CD4-positive, alpha-beta memory T cell (primary cell): ENCODE data around the gene CDH9. TPM values are rescaled to one million over a fixed set of nuclear protein-coding genes. Genes with fewer than 3 reads are reported as not detected.

Source experiments
- CTCF ChIA-PET: fragments of 350-600 bp; sonication (Branson Sonifier 250); formaldehyde crosslinking; loops from one replicate; lab custom pipeline; 2021; ENCODE audit warnings: inconsistent platforms; ENCODE audit not compliant: partially characterized antibody; lab: Charles Lee
- POLR2A ChIA-PET: fragments of 350-600 bp; sonication (Branson Sonifier 250); formaldehyde crosslinking; loops from one replicate; lab custom pipeline; 2021; ENCODE audit not compliant: partially characterized antibody; lab: Charles Lee
- DNase-seq, 5 donors: peaks; one replicate each; pipeline versions ENCODE4 v3.0.0 to v3.0.0-alpha.2; 2020 to 2022; ENCODE audit warnings: mixed read lengths in 1 of 5
- H3K27ac ChIP-seq: one replicate; pipeline ENCODE4 v1.7.0; 2013; ENCODE audit warnings: low read depth, low read length
- H3K27me3 ChIP-seq: 2 replicates; pipeline ENCODE4 v1.7.0; 2013; ENCODE audit warnings: mild to moderate bottlenecking, low read length, moderate library complexity; ENCODE audit not compliant: insufficient read depth
- H3K36me3 ChIP-seq: 2 replicates; pipeline ENCODE4 v1.7.0; 2013; ENCODE audit warnings: mild to moderate bottlenecking, low read length, moderate library complexity; ENCODE audit not compliant: insufficient read depth
- H3K4me1 ChIP-seq: 2 replicates; pipeline ENCODE4 v1.7.0; 2013; ENCODE audit warnings: mild to moderate bottlenecking, low read length, moderate library complexity; ENCODE audit not compliant: insufficient read depth
- H3K4me3 ChIP-seq, 2 donors: one replicate each; pipeline ENCODE4 v1.7.0; 2013; ENCODE audit warnings: low read length in 2 of 2, mild to moderate bottlenecking in 1 of 2
- H3K9me3 ChIP-seq, 2 donors: one replicate each; pipeline ENCODE4 v1.7.0; 2013; ENCODE audit warnings: low read length in 2 of 2, control low read depth in 1 of 2; ENCODE audit not compliant: control insufficient read depth in 1 of 2
- H3K27ac Mint-ChIP-seq, 7 donors: one replicate each; pipeline ENCODE4 v1.8.0; 2020 to 2021; ENCODE audit warnings: mixed read lengths in 7 of 7, mild to moderate bottlenecking in 6 of 7, inconsistent platforms in 3 of 7, moderate library complexity in 3 of 7
- H3K27me3 Mint-ChIP-seq, 2 donors: one replicate each; pipeline ENCODE4 v1.8.0; 2020 to 2021; ENCODE audit warnings: mixed read lengths in 2 of 2
- H3K36me3 Mint-ChIP-seq, 2 donors: one replicate each; pipeline ENCODE4 v1.8.0; 2020 to 2021; ENCODE audit warnings: mixed read lengths in 2 of 2, inconsistent platforms in 1 of 2, mild to moderate bottlenecking in 1 of 2
- H3K4me1 Mint-ChIP-seq, 4 donors: one replicate each; pipeline ENCODE4 v1.8.0; 2020 to 2021; ENCODE audit warnings: mixed read lengths in 4 of 4, mild to moderate bottlenecking in 1 of 4
- H3K4me3 Mint-ChIP-seq, 8 donors: one replicate each; pipeline ENCODE4 v1.8.0; 2020 to 2021; ENCODE audit warnings: mixed read lengths in 8 of 8, mild to moderate bottlenecking in 7 of 8, moderate library complexity in 6 of 8, inconsistent platforms in 3 of 8
- H3K9me3 Mint-ChIP-seq, 8 donors: one replicate each; pipeline ENCODE4 v1.8.0; 2020 to 2021; ENCODE audit warnings: mixed read lengths in 8 of 8, mild to moderate bottlenecking in 5 of 8, inconsistent platforms in 3 of 8, moderate library complexity in 1 of 8
- intact Hi-C: fragments of 100-400 bp; cut with micrococcal nuclease; formaldehyde crosslinking; loops from one replicate; pipeline ENCODE4 v1.15.1; 2023
- polyA plus RNA-seq, 2 donors: library from polyadenylated mRNA; unstranded; fragments of 300-500 nt; fragmentation: Illumina TruSeq; gene quantifications; one replicate each; pipeline ENCODE4 v1.2.3, GENCODE V29; 2021
- total RNA-seq, 2 experiments: library from RNA; stranded (reverse); gene quantifications; one replicate each; pipeline ENCODE4 v1.2.3, GENCODE V29; 2021

The CDH9 gene
- total and polyA plus RNA-seq, 4 experiments from 2014 or later, result not detected

DNA sequence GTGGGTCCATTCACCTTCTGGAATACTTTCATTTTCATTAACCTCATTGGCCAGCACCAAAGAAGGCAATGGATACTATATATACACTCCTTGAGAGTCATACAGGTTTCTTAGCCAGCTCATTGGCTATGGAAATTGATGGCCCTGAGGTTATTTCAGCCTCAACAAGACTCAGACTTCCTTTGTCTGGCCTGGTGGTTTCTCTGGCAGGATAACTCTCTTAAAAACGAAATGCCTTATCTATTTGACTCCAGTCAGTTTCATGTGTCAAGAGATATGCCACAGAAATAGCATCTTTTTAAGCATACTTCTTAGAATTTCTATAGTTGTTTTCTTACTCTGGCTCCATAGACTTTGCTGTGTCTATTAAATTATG is 28.9 kb downstream of the CDH9 start:
- Mint-ChIP-seq H3K36me3 (no peaks in the 10 kb centered on the region), H3K4me3 (no peak overlapping the region), H3K4me1 (no peaks in the 10 kb centered on the region), H3K27me3 (no peaks in the 10 kb centered on the region), H3K9me3 (peaks cover 3 to 37% (median 5%) of the 10 kb centered on the region in 8 donors), H3K27ac (no peak overlapping the region)
- H3K27ac ChIP-seq, result no peak overlapping the region
- no peaks in the 10 kb centered on the region for H3K4me1 ChIP-seq
- no peak for DNase-seq
- H3K27me3 ChIP-seq, result no peaks in the 10 kb centered on the region
- CTCF ChIA-PET, result no interaction called here
- POLR2A ChIA-PET, result no interaction called here
- H3K9me3 ChIP-seq, result no peaks in the 10 kb centered on the region
- H3K4me3 ChIP-seq, result no peak overlapping the region
- no peaks in the 10 kb centered on the region for H3K36me3 ChIP-seq
- intact Hi-C loops, result no loop called here

- Mint-ChIP-seq H3K36me3 (no peaks in the 10 kb centered on the region), H3K27me3 (no peaks in the 10 kb centered on the region), H3K4me3 (no peak overlapping the region), H3K9me3 (peaks cover 0 to 34% (median 9%) of the 10 kb centered on the region in 8 donors), H3K4me1 (no peaks in the 10 kb centered on the region), H3K27ac (no peak overlapping the region)
- ChIA-PET POLR2A (no interaction called here), CTCF (no interaction called here)
- Histone ChIP-seq H3K9me3 (no peaks in the 10 kb centered on the region), H3K27ac (no peak overlapping the region), H3K27me3 (no peaks in the 10 kb centered on the region), H3K4me3 (no peak overlapping the region), H3K4me1 (no peaks in the 10 kb centered on the region), H3K36me3 (no peaks in the 10 kb centered on the region)
- no peak for DNase-seq
- intact Hi-C loops, result no loop called here
Observed at GRCh38 chr5:27008604-27009539, 29.5 kb downstream of the CDH9 start.

DNA sequence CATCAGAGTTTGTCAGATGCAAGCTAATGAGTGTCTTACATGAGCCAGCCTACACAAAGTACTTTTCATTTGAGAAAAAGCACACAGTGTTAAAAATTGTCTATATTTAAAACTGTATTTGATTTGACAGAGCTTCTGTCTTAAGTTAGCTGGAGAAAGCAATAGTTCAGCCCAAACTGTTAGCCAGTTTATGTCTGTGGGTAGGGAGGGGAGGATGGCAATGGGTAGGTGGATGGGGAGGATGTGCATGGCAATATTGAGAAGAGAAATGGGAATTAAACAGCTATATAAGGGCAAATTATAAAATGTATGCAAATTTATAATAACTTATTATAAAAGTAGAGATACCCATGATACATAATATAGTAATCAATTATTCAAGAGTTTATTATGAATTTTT is 31.3 kb downstream of the CDH9 start:
- no peak for DNase-seq
- intact Hi-C loops, result no loop called here
- no peaks in the 10 kb centered on the region for H3K27me3 Mint-ChIP-seq
- Histone ChIP-seq H3K36me3 (no peaks in the 10 kb centered on the region), H3K4me3 (no peak overlapping the region), H3K4me1 (no peaks in the 10 kb centered on the region), H3K27me3 (no peaks in the 10 kb centered on the region), H3K9me3 (no peaks in the 10 kb centered on the region), H3K27ac (no peak overlapping the region)
- no peak overlapping the region for H3K4me3 Mint-ChIP-seq
- POLR2A ChIA-PET, result no interaction called here
- H3K36me3 Mint-ChIP-seq, result no peaks in the 10 kb centered on the region
- CTCF ChIA-PET, result no interaction called here
- H3K9me3 Mint-ChIP-seq, result peaks cover 0 to 29% (median 9%) of the 10 kb centered on the region in 8 donors
- no peaks in the 10 kb centered on the region for H3K4me1 Mint-ChIP-seq
- no peak overlapping the region for H3K27ac Mint-ChIP-seq

DNA sequence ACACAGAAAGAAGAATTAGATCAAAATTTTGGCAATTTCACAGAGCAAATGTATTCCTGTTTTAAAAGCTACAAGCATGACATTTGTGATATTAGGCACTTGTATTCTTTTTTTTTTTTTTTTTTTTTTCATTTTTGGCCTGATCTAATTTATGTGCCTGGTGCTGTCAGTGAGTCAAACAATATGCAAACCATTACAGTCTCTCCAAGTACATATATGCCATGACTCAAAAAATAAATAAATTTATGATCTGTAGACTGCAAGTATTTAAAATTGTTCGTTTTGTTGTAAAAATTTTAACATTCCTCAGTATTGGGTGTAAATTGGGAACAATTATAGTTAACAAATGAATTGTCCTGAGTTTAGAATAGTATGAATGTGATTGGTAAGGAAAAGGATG is 51.4 kb downstream of the CDH9 start:
- H3K27me3 ChIP-seq, result no peaks in the 10 kb centered on the region
- peaks cover 3 to 23% (median 9%) of the 10 kb centered on the region in 8 donors for H3K9me3 Mint-ChIP-seq
- no peaks in the 10 kb centered on the region for H3K36me3 Mint-ChIP-seq
- no peaks in the 10 kb centered on the region for H3K27me3 Mint-ChIP-seq
- no peak overlapping the region for H3K27ac ChIP-seq
- no peak for DNase-seq
- H3K9me3 ChIP-seq, result no peaks in the 10 kb centered on the region
- H3K4me3 Mint-ChIP-seq, result no peak overlapping the region
- no peak overlapping the region for H3K27ac Mint-ChIP-seq
- H3K4me3 ChIP-seq, result no peak overlapping the region
- intact Hi-C loops, result no loop called here
- POLR2A ChIA-PET, result no interaction called here
- CTCF ChIA-PET, result no interaction called here
- no peaks in the 10 kb centered on the region for H3K4me1 ChIP-seq
- H3K4me1 Mint-ChIP-seq, result no peaks in the 10 kb centered on the region
- no peaks in the 10 kb centered on the region for H3K36me3 ChIP-seq

DNA sequence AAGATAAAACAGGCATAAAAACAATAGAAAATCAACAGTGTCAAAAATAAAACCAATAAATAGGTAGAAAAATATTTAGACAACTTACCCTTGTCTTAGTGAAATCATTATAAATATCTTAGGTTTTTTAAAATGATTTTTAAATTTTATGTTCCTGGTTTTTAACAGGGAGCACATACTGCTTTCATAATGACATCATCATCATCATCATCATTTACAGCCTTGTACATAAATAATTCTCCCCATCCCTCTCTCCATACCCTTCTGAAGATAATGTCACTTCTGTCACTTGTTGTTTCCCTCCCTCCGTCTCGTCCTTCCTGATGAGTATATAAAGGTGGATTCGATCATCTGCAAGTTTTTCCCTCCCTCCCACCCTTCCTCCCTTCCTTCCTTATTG is 56.6 kb downstream of the CDH9 start:
- intact Hi-C loops, result no loop called here
- no peak overlapping the region for H3K27ac Mint-ChIP-seq
- ChIA-PET CTCF (no interaction called here), POLR2A (no interaction called here)
- no peak for DNase-seq
- Histone ChIP-seq H3K27me3 (no peaks in the 10 kb centered on the region), H3K9me3 (no peaks in the 10 kb centered on the region), H3K4me3 (no peak overlapping the region), H3K36me3 (no peaks in the 10 kb centered on the region), H3K4me1 (no peaks in the 10 kb centered on the region), H3K27ac (no peak overlapping the region)
- no peaks in the 10 kb centered on the region for H3K4me1 Mint-ChIP-seq
- H3K36me3 Mint-ChIP-seq, result no peaks in the 10 kb centered on the region
- no peak overlapping the region for H3K4me3 Mint-ChIP-seq
- peaks cover 0 to 13% (median 6%) of the 10 kb centered on the region in 8 donors for H3K9me3 Mint-ChIP-seq
- no peaks in the 10 kb centered on the region for H3K27me3 Mint-ChIP-seq

DNA sequence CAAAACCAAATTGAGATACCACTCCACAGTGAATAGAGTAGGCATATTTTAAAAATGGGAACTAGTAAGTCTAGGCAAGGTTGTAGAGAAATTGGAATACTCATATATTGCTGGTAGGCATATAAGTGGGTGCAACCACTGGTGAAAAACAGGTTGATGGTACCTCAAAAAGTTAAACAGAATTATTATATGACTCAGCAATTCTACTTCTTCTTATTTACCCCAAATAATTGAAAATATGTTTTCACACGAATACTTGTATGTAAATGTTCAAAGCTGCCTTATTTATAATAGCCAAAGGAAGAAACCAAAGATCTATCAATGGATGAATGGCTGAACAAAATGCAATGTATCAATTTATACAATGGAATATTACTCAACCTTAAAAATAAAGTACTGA is 79.1 kb downstream of the CDH9 start:
- H3K27ac Mint-ChIP-seq, result no peak overlapping the region
- intact Hi-C loops, result no loop called here
- peaks cover 2 to 16% (median 12%) of the 10 kb centered on the region in 8 donors for H3K9me3 Mint-ChIP-seq
- ChIA-PET CTCF (no interaction called here), POLR2A (no interaction called here)
- Histone ChIP-seq H3K27ac (no peak overlapping the region), H3K4me1 (no peaks in the 10 kb centered on the region), H3K9me3 (no peaks in the 10 kb centered on the region), H3K36me3 (no peaks in the 10 kb centered on the region), H3K27me3 (no peaks in the 10 kb centered on the region), H3K4me3 (no peak overlapping the region)
- no peak for DNase-seq
- H3K36me3 Mint-ChIP-seq, result no peaks in the 10 kb centered on the region
- no peak overlapping the region for H3K4me3 Mint-ChIP-seq
- H3K4me1 Mint-ChIP-seq, result no peaks in the 10 kb centered on the region
- H3K27me3 Mint-ChIP-seq, result no peaks in the 10 kb centered on the region

DNA sequence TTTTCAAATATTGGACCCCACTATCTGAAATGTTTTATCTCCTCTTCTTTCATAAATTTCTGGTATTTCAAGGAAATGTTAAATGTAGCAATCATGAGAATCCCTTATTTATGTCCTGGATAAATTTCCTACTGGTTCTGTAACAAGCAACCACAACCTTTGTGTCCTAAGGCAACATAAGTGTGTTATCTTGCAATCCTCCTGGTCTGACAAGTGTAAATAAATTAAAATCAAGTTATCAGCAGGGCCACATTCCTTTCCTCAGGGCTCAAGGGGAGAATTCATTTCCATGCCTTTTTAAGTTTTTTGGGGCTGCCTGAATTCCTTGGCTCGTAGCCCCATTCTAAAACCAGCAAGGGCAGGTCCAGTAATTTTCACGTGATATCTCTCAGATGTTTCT is 83.2 kb downstream of the CDH9 start:
- peaks cover 4 to 21% (median 10%) of the 10 kb centered on the region in 8 donors for H3K9me3 Mint-ChIP-seq
- intact Hi-C loops, result no loop called here
- no peak for DNase-seq
- ChIA-PET POLR2A (no interaction called here), CTCF (no interaction called here)
- H3K27me3 ChIP-seq, result no peaks in the 10 kb centered on the region
- H3K27ac ChIP-seq, result no peak overlapping the region
- no peaks in the 10 kb centered on the region for H3K4me1 ChIP-seq
- H3K9me3 ChIP-seq, result no peaks in the 10 kb centered on the region
- H3K27me3 Mint-ChIP-seq, result no peaks in the 10 kb centered on the region
- H3K36me3 Mint-ChIP-seq, result no peaks in the 10 kb centered on the region
- no peak overlapping the region for H3K4me3 Mint-ChIP-seq
- H3K27ac Mint-ChIP-seq, result no peak overlapping the region
- no peaks in the 10 kb centered on the region for H3K36me3 ChIP-seq
- H3K4me1 Mint-ChIP-seq, result no peaks in the 10 kb centered on the region
- H3K4me3 ChIP-seq, result no peak overlapping the region
